Retinal pigment epithelial cell (primary cell): Measurements from ENCODE around the gene PHF24.

ENCODE experiments used
- DNase-seq: peaks from one replicate; pipeline ENCODE4 v3.0.0-alpha.2; 2010; ENCODE audit warnings: low read depth
- H3K4me3 ChIP-seq: 2 replicates; pipeline ENCODE4 v1.5.1; 2011; ENCODE audit warnings: mild to moderate bottlenecking, low read length, control low read depth, moderate library complexity
- TF ChIP-seq, protein P1 (sequence below): conservative IDR thresholded peaks from 2 replicates; pipeline ENCODE4 v1.5.1; 2011; ENCODE audit warnings: low read depth, low read length, control low read depth, inconsistent platforms

The PHF24 gene

GRCh38 chr9:34971146-34971811 is 13.2 kb downstream of the PHF24 start:
- no peak overlapping the region for H3K4me3 ChIP-seq
- TF ChIP-seq, protein P1, sequence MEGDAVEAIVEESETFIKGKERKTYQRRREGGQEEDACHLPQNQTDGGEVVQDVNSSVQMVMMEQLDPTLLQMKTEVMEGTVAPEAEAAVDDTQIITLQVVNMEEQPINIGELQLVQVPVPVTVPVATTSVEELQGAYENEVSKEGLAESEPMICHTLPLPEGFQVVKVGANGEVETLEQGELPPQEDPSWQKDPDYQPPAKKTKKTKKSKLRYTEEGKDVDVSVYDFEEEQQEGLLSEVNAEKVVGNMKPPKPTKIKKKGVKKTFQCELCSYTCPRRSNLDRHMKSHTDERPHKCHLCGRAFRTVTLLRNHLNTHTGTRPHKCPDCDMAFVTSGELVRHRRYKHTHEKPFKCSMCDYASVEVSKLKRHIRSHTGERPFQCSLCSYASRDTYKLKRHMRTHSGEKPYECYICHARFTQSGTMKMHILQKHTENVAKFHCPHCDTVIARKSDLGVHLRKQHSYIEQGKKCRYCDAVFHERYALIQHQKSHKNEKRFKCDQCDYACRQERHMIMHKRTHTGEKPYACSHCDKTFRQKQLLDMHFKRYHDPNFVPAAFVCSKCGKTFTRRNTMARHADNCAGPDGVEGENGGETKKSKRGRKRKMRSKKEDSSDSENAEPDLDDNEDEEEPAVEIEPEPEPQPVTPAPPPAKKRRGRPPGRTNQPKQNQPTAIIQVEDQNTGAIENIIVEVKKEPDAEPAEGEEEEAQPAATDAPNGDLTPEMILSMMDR: no peak
- DNase-seq: no peak

DNA sequence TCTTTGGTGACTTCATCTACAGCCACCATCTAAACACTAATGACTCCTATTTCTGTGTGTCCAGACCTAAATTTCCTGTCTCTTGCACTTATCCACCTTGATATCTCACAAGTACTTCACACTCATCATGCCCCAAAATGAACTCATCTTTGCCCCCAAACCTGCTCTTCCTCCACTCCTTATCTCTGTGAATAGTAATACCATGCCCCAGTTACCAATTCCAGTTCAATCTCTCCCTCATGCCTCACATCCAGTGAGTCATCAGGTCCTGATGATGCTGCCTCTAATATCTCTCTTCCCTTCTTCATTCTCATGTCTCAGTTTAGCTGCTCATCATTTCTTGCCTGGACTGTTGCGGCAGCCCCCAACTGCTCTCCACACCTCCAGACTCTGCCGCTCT is 16.6 kb downstream of the PHF24 start:
- no peak overlapping the region for H3K4me3 ChIP-seq
- DNase-seq: no peak
- TF ChIP-seq, protein P1: no peak

- no peak overlapping the region for H3K4me3 ChIP-seq
- TF ChIP-seq, protein P1: no peak
- no peak for DNase-seq
Observed at GRCh38 chr9:34976441-34976840, 18.4 kb downstream of the PHF24 start.

DNA sequence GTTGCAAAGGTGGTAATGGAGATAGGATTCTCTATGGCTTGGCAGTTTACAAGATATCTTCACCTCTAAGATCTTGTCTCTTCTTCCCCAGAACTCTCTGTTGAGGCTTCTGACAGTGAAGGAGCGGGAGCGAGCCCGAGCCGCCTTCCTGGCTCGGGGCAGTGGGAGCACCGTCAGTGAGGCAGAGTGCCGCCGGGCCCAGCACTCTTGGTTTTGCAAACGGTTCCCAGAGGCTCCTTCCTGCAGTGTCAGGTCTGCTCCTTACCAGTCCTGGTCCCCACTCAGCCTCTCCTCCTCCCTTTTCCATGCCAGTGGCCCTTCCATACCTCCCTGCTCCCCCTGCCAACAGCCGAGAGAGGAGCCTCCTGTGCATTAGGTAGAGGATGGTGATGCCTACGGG is 18.9 kb downstream of the PHF24 start:
- H3K4me3 ChIP-seq: no peak overlapping the region
- no peak for DNase-seq
- TF ChIP-seq, protein P1: no peak

- no peak for DNase-seq
- H3K4me3 ChIP-seq: no peak overlapping the region
- TF ChIP-seq, protein P1: no peak
Observed at GRCh38 chr9:34980181-34980761, 22.2 kb downstream of the PHF24 start.

DNA sequence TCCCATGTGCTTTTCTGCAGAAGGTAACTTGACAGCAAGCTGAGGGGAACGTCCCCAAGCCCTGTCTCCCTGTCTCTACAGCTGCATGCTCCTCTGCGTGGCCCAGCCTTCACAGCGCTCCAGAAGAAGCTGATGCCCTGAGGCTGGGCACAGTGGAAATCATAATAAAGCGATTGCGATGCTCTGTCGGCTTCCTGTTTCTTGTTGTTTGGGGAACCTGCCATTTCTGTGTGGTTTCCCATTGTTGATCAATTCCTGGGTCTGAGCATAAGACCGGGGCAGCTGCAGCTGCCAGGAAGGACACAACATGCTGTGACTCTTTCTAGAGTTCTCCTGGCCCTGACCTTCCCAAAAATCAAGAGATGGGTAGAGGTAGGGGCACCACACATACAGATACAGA is 24.3 kb downstream of the PHF24 start:
- no peak overlapping the region for H3K4me3 ChIP-seq
- no peak for DNase-seq
- TF ChIP-seq, protein P1: no peak

DNA sequence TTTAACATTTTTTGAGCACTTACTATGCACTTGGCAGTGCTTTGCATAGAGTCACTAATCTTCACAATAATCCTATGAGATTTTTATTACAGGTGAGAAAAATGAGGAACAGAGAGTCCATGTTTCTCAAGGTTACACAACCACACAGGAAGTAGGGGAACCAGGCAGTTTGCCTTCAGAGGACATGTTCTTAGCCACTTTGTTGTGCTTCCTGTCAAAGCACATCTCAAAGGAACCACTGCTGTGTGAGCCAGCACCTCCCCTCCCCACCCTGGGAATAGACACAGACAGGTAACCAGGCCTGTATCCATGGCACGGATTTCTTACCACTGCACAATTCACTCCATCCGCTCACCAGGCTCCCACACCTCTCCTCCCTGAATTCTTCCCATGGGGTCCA is 25.1 kb downstream of the PHF24 start:
- TF ChIP-seq, protein P1: no peak
- H3K4me3 ChIP-seq: no peak overlapping the region
- DNase-seq: no peak
